ENCODE measurements around the gene TMEM270. TPM values are rescaled to one million over a fixed set of nuclear protein-coding genes. Genes with fewer than 3 reads are reported as not detected.

TMEM270 gene
- polyA plus RNA-seq, 1 donor from 2014 or later = not detected

DNA sequence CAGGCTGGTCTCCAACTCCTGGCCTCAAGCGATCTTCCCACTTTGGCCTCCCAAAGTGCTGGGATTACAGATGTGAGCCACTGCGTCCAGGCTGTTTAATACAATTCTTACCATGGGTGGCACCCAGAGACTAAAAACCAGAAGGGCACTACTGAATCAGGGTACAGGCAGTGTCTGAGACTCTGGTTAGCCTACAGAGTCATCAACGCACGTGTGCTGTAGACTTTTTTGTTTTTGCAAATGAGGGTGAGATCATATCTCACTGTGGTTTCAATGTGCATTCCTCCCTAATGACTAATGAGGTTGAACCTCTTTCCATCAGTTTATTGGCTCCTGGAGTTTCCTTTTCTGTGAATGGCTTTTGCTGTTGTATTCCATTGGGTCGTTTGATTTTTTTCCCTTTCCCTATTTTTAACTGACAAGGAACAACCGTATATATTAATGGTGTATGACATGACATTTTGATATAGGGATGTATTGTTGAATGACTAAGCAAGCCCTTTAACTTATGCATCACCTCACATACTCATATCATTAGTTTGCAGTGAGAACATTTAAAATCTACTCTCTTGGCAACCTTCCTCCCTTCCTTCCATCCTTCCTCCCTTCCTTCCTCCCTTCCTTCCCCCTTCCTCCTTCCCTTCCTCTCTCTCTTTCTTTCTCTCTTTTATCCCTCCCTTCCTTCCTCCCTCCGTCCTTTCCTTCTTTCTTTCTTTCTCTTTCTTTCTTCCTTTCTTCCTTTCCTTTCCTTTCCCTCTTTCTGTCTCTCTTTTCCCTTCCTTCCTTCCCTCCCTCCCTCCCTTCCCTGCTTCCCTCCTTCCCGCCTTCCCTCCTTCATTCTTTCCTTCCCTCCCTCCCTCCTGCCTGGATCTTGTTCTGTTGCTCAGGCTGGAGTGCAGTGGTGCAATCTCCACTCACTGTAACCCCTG lies 9.3 kb upstream of the TMEM270 start:
- Histone ChIP-seq H4K20me1 (ENCODE audit: insufficient read depth) (no peaks in the 10 kb centered on the region), H3K9ac (ENCODE audit: low read length) (no peak overlapping the region), H3K4me3 (ENCODE audit: low read length) (no peak overlapping the region), H3K9me2 (ENCODE audit: insufficient read depth, low read length) (no peaks in the 10 kb centered on the region), H2AFZ (ENCODE audit: low read depth, low read length) (no peak overlapping the region), H3F3A (ENCODE audit: insufficient read depth, low read length, poor library complexity, severe bottlenecking) (no peaks in the 10 kb centered on the region), H3K36me3 (ENCODE audit: insufficient read depth, low read length) (no peaks in the 10 kb centered on the region), H3K27ac (ENCODE audit: low read length) (no peak overlapping the region), H3K27me3 (ENCODE audit: insufficient read depth, low read depth, low read length) (no peaks in the 10 kb centered on the region), H3K4me2 (ENCODE audit: low read length) (no peak overlapping the region), H3K79me2 (replicated peaks; ENCODE audit: insufficient read depth, low read length) (no peaks in the 10 kb centered on the region), H3K9me3 (ENCODE audit: low read length) (no peaks in the 10 kb centered on the region)
- TF ChIP-seq MXI1 (conservative IDR thresholded peaks at IDR 0.05; ENCODE audit: poor library complexity, severe bottlenecking) (no peak), RAD21 (conservative IDR thresholded peaks at IDR 0.05) (no peak), REST (IDR thresholded peaks at IDR 0.05; ENCODE audit: borderline replicate concordance) (no peak), CTCF (IDR thresholded peaks at IDR 0.05; ENCODE audit: poor library complexity, severe bottlenecking) (no peak), EZH2 (IDR thresholded peaks at IDR 0.05; ENCODE audit: borderline replicate concordance, insufficient read depth, low read length, poor library complexity, severe bottlenecking) (no peak), TAF1 (IDR thresholded peaks at IDR 0.05; ENCODE audit: low read depth) (no peak), EP300 (conservative IDR thresholded peaks at IDR 0.05; ENCODE audit: poor library complexity, severe bottlenecking) (no peak), POLR2AphosphoS5 (IDR thresholded peaks at IDR 0.05) (no peak), SMC3 (conservative IDR thresholded peaks at IDR 0.05; ENCODE audit: poor library complexity) (no peak)

GRCh38 chr7:73852500-73852899 lies 8.5 kb upstream of the TMEM270 start:
- TF ChIP-seq EP300 (conservative IDR thresholded peaks at IDR 0.05; ENCODE audit: poor library complexity, severe bottlenecking) (no peak), SMC3 (conservative IDR thresholded peaks at IDR 0.05; ENCODE audit: poor library complexity) (no peak), CTCF (IDR thresholded peaks at IDR 0.05; ENCODE audit: poor library complexity, severe bottlenecking) (no peak), EZH2 (IDR thresholded peaks at IDR 0.05; ENCODE audit: borderline replicate concordance, insufficient read depth, low read length, poor library complexity, severe bottlenecking) (no peak), POLR2AphosphoS5 (IDR thresholded peaks at IDR 0.05) (no peak), REST (IDR thresholded peaks at IDR 0.05; ENCODE audit: borderline replicate concordance) (no peak), RAD21 (conservative IDR thresholded peaks at IDR 0.05) (no peak), TAF1 (IDR thresholded peaks at IDR 0.05; ENCODE audit: low read depth) (no peak), MXI1 (conservative IDR thresholded peaks at IDR 0.05; ENCODE audit: poor library complexity, severe bottlenecking) (no peak)

More at GRCh38 chr7:73852500-73852899, 8.5 kb upstream of the TMEM270 start:
- Histone ChIP-seq H3K9me3 (ENCODE audit: low read length) (no peaks in the 10 kb centered on the region), H3K36me3 (ENCODE audit: insufficient read depth, low read length) (no peaks in the 10 kb centered on the region), H3K79me2 (replicated peaks; ENCODE audit: insufficient read depth, low read length) (no peaks in the 10 kb centered on the region), H3F3A (ENCODE audit: insufficient read depth, low read length, poor library complexity, severe bottlenecking) (no peaks in the 10 kb centered on the region), H3K9me2 (ENCODE audit: insufficient read depth, low read length) (no peaks in the 10 kb centered on the region), H3K4me2 (ENCODE audit: low read length) (no peak overlapping the region), H3K4me3 (ENCODE audit: low read length) (no peak overlapping the region), H3K27me3 (ENCODE audit: insufficient read depth, low read depth, low read length) (no peaks in the 10 kb centered on the region), H2AFZ (ENCODE audit: low read depth, low read length) (no peak overlapping the region), H4K20me1 (ENCODE audit: insufficient read depth) (no peaks in the 10 kb centered on the region), H3K27ac (ENCODE audit: low read length) (no peak overlapping the region), H3K9ac (ENCODE audit: low read length) (no peak overlapping the region)

Measured in neural cell (in vitro differentiated cells).